ENCODE results near the gene SGTB.
"Not testable (repeated sequence)": the region's sequence is repeated elsewhere in the genome, so short reads cannot be mapped to it uniquely, and the experiment has no call there.

SGTB gene

DNA sequence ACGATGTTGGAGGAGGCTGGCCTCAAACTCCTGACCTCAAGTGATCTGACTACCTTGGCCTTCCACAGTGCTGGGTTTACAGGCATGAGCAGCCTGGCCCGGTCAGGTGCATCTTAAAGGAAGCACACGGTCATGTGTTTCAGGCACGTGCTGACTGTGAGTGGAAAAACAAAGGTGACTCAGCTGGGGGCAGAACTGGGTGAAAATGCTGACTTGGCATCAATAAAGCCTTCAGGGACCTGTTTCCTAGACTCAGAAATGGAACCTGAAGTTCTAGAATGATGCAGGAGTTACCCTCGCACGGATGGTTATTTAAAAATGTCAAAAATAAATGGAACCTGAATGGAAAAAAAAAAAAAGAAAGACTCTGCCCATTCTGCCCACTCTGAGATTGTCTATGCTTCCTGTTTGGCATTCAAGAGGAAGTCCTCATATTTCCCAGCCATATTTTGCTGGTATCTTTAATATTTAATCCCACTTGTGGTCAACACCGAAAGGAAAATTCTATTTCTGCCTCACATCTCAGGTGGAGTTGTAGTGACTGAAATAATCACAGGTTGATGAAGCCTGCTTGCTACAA, 12.4 kb upstream of the SGTB start:
- not testable (repeated sequence) for DNase-seq

GRCh38 chr5:65732046-65732445, 10.1 kb upstream of the SGTB start:
- DNase-seq, result not testable (repeated sequence)

DNA sequence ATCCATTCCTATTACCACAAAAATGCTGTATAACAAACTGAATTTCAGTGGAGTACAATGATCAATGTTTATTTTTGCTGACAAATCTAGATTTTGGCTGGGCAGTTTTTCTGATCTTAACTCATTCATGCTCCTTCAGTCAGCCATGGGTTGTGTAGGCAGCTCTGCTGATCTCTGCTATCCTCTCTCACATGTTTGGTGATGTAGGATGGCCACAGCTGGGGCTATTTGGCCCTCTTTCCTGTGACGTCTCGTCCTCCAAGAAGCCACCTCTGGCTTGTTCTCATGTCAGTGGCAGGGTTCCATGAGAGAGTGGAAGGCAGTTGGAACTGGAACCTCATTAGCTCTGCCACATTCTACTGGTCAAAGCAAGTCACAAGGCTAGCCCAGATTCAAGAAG, 9.0 kb upstream of the SGTB start:
- no peak for DNase-seq

DNA sequence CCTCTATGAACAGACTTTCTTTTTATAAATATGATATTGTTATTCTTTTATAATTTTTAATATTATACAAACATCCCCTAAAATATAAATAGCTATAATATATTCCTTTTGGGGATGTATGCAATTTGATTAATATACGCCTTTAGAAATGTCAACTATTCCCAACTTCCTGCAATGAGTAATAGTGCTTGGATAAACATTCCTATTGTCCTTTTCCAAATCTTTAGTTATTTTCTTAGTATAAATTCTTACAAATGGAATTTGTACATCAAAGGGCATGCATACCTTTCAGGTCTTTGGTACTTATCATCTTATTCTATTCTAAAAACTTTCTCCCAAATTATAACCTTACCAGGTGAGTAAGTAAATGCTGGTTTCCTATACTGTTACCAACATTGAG, 6.3 kb upstream of the SGTB start:
- DNase-seq, result no peak

GRCh38 chr5:65727491-65728156, 5.7 kb upstream of the SGTB start:
- DNase-seq, result no peak

DNA sequence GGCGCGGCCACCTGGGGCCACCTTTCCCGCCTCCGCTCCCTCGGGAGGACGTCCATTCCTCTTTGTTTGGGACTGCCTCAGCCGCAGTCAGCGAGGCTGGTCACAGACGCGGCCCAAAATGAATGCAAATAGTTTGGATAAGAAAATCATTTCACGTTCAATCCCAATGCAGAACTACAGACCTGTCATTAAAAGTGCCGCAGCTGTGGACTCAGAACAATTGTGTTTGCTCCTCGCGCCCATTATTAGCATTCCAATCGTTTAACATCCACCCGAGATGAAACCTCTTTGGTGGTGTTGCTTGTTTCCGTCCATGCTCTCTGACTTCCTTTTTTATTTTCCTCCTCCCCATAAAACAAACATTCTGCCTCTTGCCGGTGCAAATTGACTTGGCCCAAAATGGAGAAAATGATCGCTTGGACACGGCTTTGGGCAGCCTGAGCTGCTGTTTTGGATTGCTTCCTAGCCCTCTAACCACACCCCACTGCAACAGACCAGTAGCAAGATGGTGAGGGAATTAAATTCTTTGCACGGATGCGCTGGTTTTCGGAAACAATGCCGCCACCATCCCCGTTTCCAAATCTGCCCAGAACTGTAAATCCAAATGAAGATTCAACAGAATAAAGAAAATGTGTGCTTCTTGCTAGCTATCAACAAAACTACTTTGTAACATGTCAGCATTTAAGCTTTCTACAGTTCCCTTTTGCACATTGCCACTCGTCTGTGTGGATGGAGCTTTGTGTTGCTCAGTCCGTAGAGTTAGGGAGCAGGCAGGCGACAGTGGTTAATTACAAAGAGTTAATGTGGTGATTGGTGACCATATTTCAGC, 880 bp upstream of the SGTB start:
- peak; percentile 9 for DNase-seq

DNA sequence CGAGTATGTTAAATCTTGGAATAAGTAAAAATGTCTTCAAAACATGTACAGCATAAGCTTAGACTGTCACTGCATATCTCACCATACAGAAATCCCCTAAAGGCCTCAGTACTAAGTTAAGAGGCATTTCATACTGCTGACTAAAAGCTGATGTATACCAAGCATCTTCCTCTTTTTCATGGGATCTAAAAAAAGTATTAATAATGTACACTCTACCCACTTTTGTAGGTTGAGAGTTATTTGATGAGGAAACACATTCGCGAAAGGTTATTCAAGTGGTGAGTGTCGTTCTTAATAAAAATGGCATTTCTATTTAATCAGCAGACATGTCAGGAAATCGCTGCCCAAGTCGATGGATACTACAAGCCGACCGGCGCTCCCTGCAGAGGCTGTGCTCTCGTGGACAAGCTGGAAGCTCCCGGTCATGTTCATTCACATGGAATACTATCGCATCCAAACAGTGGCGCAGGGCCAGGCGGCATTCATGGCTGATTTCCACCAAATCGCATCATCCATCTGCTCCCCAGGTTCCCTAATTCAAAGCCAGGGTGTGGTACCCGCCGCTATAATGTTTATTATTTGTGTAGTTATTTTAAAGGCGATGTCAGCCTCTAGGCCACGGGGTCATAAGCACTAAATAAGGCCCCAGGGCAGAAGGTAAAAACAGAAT, 724 bp downstream of the SGTB start:
- DNase-seq, result no peak

DNA sequence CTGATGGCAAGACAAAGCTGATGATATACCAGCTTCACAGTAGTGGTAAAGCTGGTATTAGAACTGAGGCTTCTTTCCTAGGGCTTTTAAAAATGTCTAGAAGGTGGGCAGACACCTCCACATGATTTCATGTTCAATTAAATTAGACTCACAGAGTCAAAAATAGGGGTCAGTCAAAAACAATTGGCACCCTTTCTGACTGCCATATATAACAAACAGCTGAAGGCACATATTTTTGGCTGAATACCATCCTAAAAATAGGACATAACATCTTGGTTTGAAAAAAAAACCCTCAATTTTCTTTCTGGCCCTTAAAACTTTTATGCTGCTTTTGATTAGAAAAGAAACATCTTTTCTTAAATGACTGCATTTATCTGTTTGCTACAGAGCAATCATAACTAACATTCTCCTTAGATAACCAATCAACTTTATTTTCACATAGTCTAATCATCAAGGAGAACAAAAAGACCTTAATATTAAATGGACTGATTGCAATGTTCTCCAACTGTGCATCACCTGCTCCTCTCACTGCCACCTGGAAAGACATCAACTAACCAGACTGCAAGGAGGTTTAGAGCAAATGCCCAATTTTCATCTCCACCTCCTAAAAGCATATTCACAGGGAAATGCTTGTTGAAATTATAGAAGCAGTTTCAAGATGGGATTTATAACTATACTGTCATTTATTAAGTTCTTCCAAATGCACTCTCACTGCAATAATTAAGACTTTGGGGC, 3.2 kb downstream of the SGTB start:
- no peak for DNase-seq

- DNase-seq, result peak; percentile 17
Observed at GRCh38 chr5:65708145-65708544, 13.8 kb downstream of the SGTB start.

GRCh38 chr5:65707663-65708062, 14.2 kb downstream of the SGTB start:
- no peak for DNase-seq

DNA sequence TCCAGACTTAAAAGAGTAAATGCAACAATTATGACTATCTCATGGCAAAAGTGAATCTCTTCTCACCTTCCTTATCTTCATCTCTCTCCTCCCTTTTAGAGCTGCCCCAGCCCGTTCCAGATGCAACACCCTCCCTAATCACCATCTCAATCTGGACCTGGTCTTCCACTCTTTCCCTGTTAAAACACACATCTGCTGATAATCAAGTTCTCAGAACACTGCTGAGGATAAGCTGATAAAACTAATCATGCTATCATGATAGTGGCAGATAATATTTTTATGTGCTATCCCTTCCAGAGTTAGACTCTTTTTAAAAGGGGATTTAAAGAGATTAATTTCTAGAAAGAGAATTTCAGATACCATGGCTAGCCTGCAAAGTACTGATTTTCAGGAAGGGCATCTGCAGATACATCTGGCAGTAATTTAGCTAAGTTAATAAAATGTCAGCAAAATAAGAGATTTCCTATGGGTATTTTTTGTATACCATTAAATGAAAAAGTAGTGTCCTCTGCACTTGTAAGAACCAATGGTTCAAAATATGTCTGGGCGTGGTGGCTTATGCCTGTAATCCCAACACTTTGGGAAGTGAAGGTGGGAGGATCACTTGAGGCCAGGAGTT, 17.2 kb downstream of the SGTB start:
- DNase-seq, result no peak

DNA sequence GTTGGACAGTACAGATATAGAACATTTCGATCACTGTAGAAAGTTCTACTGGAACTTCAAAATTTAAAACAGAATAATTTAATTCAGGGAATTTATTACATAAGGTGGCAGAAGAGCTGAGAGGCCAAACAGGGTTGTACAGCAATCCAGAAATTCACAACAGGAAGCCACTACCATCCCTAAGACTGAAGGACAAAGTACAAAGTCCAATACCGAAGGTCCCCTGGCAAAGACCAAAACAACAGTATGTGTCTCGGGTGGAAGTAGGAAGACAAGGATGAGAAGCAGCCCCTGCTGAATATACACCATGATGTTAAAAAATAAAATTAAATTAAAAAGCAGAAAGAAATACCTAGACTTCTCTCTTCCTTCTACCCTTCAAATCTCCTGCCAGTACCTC, 19.9 kb downstream of the SGTB start:
- DNase-seq, result no peak

DNA sequence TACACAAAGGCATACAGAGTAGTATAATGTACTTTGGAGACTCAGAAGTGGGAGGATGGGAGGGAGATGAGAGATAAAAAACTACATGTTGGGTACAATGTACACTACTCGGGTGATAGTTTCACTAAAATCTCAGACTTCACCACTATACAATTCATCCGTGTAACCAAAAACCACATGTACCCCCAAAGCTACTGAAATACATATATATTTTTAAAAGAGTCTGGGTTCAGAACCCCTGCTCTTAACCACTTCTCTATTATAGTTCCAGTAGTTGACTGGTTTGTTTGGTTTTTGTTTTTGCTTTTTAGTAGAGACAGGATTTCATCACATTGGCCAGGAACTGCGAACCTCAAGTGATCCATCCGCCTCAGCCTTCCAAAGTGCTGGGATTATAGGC, 22.6 kb downstream of the SGTB start:
- DNase-seq, result no peak

- no peak for DNase-seq
Observed at GRCh38 chr5:65696892-65697291, 25.0 kb downstream of the SGTB start.

GRCh38 chr5:65695896-65696295, 26.0 kb downstream of the SGTB start:
- no peak for DNase-seq

DNA sequence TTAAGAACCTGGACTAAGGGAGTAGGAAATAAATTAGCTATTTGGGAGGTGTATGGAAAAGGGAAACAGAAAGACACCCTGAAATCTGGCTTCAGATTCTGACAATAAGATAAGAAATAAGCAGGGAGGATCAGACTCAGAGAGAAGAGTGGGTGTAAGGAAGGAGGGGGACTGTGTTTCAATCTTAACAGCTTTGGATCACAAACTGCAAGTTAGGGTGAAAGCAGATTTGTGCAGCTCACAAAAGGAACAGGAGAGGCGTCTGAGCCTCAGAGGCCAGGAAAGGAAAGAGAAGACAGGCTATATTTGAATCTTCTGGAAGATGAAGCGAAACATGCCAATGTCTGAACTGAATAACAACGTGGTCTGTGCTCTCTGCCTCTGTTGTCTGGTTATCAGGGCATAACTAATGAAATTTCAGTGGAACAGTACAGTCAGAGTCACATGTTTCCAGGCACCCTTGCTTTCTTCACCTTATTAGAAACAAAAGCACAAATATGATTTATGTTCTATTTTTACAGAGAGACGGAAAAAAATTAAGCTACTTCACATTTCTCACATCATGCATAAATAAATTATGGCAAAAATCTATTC, 26.6 kb downstream of the SGTB start:
- DNase-seq, result no peak

DNA sequence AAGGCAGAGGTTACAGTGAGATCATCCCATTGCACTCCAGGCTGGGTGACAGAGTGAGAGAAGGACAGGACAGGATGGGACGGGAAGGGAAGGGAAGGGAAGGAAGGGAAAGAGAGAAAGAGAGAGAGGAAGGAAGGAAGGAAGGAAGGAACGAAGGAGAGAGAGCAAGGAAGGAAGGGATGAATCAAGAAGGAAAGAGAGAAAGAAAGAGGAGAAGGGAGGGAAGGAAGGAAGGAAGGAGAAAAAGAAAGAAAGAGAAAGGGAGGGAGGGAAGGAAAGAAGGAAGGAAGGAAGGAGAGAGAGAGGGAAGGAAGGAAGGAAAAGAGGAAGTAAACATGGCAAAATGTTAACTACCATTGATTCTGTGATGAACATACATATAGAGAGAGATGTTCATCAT, 28.8 kb downstream of the SGTB start:
- no peak for DNase-seq

DNA sequence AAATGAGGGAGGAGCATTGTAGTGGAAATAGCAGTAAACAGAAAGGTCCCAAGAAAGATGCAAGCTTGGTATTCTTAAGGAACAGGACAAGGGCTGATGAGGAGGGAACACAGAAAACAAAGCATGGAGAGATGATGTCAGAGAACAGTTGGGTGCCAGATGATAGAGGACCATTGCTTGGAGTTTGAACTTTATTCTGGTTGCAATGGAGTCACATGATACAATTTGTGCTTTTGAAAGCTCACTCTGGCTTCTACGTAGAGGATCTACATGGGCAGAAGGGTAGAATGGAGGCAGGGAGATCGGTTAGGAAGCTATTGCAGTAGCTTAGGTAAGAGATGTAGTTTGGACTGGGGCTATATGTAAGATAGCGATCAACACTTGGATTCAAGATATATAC, 39.8 kb downstream of the SGTB start:
- no peak for DNase-seq

- peak; percentile 16 for DNase-seq
Observed at GRCh38 chr5:65676056-65676455, 45.9 kb downstream of the SGTB start.

DNA sequence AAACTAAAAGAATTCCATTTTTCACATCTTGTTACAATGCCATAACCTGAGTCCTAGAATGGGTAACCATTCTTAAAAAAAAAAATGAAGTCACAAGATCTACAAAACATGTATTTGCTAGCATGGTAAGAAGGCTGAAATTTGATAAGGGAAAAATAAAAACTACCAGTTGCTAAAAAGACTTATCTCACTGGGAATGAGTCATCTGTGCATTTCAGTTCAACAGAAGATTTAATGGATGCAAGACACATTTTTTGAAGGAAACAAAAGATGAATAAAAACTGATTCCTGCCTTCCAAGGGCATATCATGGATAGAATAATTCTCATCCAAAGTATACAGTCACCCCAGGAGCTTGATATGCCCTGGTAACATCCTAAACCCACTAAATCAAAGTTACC, 47.2 kb downstream of the SGTB start:
- no peak for DNase-seq

GRCh38 chr5:65672796-65673195, 49.1 kb downstream of the SGTB start:
- DNase-seq, result no peak

DNA sequence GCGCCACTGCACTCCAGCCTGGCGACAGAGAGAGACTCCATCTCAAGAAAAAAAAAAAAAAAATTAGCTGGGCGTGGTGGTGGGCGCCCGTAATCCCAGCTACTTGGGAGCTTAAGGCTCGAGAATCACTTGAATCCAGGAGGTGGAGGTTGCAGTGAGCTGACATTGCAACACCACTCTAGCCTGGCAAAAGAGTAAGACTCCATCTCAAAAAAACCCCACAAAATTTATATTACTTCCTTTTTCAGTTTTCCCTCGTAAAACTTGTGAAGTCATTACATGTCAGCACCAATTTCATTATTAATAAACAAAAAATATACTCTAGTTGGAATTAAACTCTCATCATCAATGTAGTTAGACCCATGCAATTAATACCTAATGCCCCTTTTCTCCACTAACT, 53.2 kb downstream of the SGTB start:
- no peak for DNase-seq

All from SIG-M5 (cell line).